ENCODE measurements around the gene SLC25A18. TPM values are rescaled to one million over a fixed set of nuclear protein-coding genes. Genes with fewer than 3 reads are reported as not detected.
"Not testable (repeated sequence)": the region's sequence is repeated elsewhere in the genome, so short reads cannot be mapped to it uniquely, and the experiment has no call there.

SLC25A18 gene
- total RNA-seq, 1 donor from 2014 or later, result 0.78 TPM

DNA sequence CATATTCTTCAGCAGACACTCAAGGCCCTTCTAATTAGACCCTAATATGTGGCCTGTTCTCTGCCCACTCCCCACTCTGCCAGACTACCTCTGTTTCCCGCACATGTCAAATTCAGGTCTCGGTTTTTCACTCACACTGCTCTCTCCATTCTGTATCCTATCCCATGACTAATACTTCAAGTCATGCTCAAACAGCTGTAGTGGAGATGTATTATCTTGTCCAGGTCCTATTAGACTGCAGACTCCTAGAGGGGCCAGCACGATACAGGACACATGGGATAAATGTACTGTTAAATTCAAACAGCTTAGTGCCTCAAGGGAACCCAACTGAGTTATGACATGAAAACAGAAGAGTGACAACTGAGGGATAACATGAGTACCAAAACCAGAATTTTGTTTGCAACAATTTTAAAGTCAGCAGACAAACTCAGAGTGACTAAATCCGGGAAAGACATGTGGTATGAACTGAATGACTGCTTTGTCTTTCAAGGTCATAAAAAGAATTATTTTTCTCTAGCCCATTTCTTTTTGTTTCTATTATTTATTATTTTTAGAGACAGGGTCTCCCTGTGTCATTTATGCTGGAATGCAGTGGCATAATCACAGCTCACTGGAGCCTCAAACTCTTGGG, 44.7 kb downstream of the SLC25A18 start:
- DNase-seq (ENCODE audit: low spot score), result no peak

DNA sequence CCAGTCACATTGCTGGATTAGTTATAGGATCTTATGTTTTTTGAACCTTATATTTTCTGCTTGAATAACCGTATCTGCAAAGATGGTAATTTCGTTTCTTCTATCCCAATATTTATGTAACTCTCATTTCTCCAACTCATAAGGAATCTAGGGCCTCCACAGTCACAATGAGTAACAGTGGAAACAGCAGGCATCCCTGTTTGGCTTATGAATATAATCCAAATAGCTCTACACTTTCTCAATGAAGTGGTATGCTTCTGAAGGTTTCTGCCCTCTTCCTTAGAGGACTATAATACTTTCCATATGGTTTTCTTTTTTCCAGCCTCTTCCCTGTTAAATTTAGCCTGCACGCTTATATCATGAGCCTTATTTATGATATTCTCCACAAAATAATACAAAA, 48.8 kb downstream of the SLC25A18 start:
- DNase-seq (ENCODE audit: low spot score), result no peak

DNA sequence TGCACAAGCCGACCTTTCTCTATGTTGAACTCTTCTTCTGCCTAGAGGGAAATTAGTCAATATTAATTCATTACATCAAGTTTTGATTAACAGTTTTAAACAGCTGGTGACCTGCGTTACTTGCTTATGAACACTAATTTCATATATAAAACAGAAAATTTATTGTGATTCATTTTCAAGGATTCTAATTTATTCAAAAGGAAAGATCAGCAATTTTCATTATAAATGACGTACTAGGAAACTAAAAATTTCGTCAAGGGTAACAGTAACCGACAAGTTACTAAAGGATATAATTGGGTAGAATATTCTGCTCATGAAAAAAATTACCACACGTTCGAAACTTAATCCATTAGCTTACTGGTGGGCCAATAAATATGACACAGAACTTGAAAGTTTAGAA, 50.0 kb downstream of the SLC25A18 start:
- no peak for DNase-seq (ENCODE audit: low spot score)

DNA sequence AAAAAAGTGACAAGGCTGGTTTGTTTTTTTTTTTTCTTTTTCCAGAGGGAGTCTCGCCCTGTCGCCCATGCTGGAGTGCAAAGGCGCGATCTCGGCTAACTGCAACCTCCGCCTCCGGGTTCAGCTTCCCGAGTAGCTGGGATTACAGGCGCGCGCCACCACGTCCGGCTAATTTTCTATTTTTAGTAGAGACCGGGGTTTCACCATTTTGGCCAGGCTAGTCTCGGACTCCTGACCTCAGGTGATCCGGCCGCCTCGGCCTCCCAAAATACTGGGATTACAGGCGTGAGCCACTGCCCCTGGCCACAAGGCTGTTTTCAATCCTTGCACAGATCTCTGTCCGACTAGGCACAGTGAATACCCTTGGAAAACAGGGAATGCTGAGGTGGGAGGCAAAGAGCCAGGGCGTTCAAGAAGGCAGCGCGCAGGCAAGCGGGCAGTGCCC, 64.7 kb downstream of the SLC25A18 start:
- DNase-seq (ENCODE audit: low spot score), result no peak

- peak; percentile 98 for DNase-seq (ENCODE audit: low spot score)
These were observed 65.3 kb downstream of the SLC25A18 start, which contains the start of gene ATP6V1E1 for GRCh38 chr22:17628406-17629172. Gene ATP6V1E1 (minus strand): TSS chr22:17628749. CDS start chr22:17628635, 114 bp downstream.

- DNase-seq (ENCODE audit: low spot score), result no peak
These were observed 65.8 kb downstream of the SLC25A18 start for GRCh38 chr22:17629173-17629489.

GRCh38 chr22:17629641-17630040, 66.3 kb downstream of the SLC25A18 start:
- DNase-seq (ENCODE audit: low spot score), result no peak

- DNase-seq (ENCODE audit: low spot score), result no peak
These were observed 67.8 kb downstream of the SLC25A18 start for GRCh38 chr22:17631076-17631565.

DNA sequence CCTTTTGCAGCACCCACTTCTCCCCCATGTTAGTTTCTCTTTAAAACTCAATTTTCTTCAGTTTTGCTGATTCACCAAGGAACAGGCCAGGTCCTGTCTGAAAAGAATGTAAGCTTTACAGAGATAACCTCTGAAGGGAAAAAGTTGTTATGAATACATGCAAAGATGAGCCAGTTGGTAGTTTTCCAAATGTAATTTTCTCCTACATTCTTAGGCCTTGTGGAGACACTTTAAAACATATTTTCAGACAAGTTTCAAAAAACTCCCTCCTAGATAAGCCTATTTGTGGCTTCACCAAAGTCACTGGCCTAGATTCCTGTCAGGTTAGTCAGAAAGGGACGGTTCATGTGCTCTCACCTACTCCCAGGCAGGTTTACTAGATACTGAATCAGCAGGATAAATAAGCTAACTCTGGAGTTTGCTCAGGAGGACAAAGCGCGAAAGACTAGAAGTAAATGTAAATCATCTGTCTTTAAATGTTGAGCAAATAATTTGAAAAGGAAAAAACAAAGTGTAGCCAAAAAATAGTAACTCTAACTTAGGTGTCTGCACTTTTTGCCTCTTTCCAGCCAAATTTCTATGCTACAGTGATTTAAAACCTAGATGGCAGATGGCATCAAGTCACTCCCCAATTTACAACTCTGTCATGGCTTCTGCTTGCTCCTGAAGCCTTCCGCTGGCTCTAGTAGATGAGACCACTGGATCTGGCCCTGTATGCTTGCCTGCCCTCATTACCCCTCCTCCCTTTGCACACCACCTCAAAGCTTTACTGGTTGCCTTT, 70.1 kb downstream of the SLC25A18 start:
- peak; percentile 63 for DNase-seq (ENCODE audit: low spot score)

GRCh38 chr22:17633998-17634323, 70.7 kb downstream of the SLC25A18 start:
- DNase-seq (ENCODE audit: low spot score), result no peak

GRCh38 chr22:17634696-17635095, 71.4 kb downstream of the SLC25A18 start:
- DNase-seq (ENCODE audit: low spot score), result no peak

DNA sequence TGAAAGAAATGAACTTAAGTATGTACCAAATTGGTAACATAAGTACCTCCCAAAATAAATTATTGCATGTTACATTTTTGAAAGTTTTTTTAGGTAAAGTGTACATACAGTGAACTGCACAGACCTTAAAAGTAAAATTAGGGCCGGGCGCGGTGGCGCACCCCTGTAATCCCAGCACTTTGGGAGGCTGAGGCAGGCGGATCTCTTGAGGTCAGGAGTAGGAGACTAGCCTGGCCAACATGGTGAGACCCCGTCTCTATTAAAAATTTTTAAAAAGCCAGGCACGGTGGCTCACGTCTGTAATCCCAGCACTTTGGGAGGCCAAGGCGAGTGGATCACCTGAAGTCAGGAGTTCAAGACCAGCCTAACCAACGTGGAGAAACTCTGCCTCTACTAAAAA, 73.6 kb downstream of the SLC25A18 start:
- DNase-seq (ENCODE audit: low spot score), result not testable (repeated sequence)

- DNase-seq (ENCODE audit: low spot score), result no peak
These were observed 74.3 kb downstream of the SLC25A18 start for GRCh38 chr22:17637490-17638181.

DNA sequence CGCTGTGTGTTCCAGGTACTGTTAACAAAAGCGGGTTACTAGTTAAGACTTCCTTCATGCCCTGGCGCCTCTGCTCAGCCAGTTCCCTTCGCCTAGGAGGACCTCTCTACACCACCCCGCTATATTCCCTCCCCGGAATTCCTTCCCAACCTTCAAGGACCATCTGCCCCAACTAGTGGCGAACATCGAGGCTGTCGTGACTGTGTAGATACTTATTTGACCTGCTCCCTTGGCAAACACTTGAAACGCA, 74.8 kb downstream of the SLC25A18 start:
- peak; percentile 48 for DNase-seq (ENCODE audit: low spot score)

DNA sequence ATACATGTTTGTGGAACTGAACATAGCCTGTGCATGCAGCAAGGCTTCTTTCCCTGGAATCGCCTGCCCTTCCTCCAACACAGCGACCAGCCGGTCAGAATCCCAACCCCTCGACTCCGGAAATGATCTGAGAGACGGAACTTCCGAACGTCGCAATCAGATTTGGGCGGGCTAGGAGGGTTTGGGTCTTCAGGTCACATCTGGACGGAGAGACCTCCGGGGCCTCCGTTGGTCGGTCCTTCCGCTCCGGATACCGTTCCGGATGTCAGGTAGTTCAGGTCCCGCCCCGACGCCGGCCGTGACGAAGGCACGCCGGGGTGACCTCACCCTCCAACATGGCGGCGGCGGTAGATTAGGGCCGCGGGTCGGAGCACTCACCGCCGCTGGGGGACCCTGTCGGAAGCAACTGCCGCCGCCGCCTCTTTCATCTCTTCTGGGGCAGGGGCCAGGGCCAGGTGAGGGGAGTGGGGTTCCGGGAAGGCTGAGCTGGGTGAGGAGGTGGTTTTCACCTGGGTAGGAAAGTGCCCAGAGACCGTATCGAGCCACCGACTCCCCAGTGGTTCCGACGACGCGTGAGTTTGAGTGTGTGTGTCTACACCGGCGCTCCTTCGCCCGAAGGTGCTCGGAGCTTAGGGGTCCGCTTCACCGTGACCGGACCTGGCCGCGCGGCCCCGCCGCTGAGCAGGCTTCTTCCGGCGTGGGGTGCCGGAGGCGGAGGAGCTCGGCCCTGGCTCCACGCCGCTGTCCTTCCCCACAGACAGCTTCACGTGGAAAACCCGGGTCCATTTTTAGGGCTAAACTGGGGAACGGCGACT, 75.3 kb downstream of the SLC25A18 start, which contains the start of gene BCL2L13:
Gene BCL2L13, plus strand, starts transcription at position 326 of the 815 bp plus-strand sequence. CDS start 16,955 bp downstream, outside the sequence.
- peak; percentile 94 for DNase-seq (ENCODE audit: low spot score)

- no peak for DNase-seq (ENCODE audit: low spot score)
These were observed 76.0 kb downstream of the SLC25A18 start for GRCh38 chr22:17639247-17639741.

Other genes starting within 250 kb of the SLC25A18 start
- gene CECR2, start 194.0 kb upstream of the SLC25A18 start, total RNA-seq, result 10.0 TPM
- gene ATP6V1E1, start 65.3 kb downstream of the SLC25A18 start, total RNA-seq, result 117 TPM
- gene BCL2L13, start 75.3 kb downstream of the SLC25A18 start, total RNA-seq, result 52.3 TPM
- gene BID, start 211.0 kb downstream of the SLC25A18 start, total RNA-seq, result 31.3 TPM